Measurements from ENCODE around the gene SLC10A2.

SLC10A2 gene

DNA sequence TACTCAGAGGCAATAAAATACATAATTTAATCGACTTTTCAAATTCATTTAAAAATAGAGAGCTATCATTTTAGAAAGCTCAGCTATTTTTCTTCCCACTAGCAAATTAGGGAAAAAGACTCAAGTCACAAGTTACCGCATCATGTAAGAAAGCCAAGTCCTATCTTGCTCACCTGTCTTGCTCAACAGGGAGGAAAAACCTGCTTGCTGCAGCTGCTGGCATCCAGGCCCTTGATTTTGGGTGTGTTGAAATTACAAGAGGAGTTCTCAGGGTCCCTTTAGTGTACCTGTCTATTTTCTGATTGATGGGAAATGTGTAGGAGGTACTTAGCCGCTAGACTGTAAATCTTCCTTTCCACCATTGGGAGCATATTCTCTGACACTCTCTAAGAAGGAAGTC lies 22.2 kb downstream of the SLC10A2 start:
- DNase-seq, result no peak

DNA sequence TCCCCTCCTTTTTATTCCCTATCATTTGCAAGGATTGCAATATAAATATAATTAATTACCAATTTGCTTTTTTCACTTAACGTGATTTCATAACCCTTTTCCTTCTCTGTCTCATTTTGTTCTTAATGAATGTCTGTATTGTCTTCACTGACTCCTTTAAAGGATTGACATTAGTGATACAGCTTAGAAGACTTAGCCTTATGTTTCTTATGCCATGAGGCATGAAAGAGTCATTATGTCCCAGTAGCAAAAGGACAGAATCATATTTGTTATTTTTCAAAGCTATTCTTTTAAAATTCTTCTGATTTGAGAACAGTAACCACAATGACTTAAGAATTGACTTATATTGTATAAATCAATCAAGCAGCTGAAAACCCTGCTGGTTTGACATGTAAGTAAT lies 26.2 kb downstream of the SLC10A2 start:
- no peak for DNase-seq

DNA sequence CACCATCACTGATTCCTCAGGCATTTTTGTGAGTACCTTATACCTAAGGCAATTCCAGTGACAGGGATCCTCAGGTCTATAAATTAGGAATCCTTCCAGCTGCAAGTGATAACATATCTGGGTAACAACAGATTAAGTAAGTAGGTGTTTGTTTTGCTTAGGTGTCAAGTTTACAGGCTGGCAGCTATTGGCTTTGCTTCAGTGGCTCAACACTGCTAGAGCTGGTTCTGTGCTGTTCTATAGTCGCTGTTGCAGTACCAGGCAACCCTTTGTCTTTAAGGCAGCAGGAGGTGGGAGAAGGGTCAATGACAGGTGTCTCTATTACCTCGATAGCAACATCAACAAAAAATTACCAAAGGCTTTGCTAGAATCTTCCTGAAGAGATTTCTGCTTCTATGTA lies 27.0 kb downstream of the SLC10A2 start:
- DNase-seq, result no peak

- DNase-seq, result no peak
Measured at GRCh38 chr13:103036268-103036667, 29.9 kb downstream of the SLC10A2 start.

DNA sequence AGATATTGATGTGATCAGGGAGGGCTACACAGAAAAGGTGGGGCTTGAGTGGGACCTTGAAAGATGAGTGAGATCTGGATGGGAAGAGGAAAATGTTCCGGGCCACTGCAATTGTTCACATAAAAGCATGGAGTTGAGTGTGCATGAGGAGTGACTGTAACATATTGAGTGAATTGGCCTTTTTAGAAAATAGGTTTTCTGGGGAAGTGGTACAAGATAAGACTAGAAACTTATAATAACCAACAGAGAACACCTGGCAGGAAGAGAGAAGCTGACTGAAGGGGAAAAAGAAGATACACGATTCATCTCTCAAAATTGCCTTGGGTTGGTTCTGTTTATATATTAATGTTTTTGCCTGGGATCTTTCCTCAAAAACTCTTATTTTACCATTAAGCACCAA lies 32.2 kb downstream of the SLC10A2 start:
- no peak for DNase-seq

DNA sequence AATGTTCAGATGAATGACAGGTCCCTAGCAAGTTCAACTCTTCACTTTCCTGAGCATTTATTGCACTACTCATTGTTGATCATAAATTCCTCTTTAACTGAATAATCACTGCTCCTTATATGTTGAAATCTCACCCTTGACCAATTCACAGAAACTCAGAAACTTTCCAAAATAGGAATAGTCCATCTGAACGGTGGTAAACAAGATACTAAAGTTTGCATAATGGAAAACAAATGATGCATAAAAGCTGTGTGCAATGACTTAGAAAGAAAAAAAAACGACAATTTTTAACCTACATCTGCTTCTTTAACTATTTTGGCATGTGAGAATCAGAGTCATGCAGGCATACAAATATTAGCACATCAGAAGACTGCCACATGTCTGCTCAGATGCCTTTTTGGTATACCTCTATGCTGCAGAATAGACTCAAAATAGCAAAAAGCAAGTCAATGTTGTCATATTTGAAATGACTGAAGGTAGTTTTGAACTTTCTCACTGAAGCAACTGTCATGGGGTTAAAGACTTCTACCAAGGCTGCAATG lies 34.8 kb downstream of the SLC10A2 start:
- no peak for DNase-seq

- no peak for DNase-seq
Measured at GRCh38 chr13:103030776-103031175, 35.4 kb downstream of the SLC10A2 start.

DNA sequence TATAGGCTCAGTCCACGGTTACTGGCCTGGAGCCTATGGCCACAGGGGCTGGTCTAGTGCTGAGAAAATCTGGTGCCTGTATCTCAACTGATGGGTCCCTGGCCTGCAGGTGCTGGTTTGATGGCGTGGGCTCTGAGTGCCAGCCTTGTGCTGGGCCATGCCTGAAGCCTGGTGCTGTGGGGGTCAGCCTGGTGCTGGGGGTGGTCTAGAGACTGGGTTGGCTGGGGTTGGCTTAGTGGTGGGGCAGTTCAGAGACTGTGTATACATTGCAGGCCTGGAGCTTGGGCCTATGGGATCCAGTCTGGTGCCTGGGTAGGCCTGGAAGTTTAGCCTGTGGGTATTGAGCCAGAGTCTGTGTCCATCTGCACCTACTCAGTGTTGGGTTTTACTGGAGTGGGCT lies 36.4 kb downstream of the SLC10A2 start:
- DNase-seq, result no peak

DNA sequence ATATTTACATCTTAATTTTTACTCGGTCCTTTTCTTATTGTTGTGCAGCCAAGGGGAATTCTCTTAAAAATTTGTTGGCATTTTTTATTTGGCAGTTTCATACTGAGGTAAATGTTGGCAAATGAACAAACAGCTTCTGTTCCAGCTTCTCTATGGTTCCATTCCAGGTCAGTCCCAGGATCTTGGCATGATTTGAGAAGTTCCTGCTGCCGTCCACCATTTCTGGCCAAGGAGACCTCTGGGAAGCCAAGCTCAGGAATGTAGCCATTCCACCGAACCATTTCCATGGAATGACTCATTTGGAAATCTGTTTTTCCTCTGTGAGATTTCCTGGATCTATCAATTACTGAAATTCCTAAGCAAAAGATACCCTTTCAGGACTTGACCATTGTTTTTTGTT lies 43.9 kb downstream of the SLC10A2 start:
- DNase-seq, result no peak

GRCh38 chr13:103018556-103018955 lies 47.7 kb downstream of the SLC10A2 start:
- no peak for DNase-seq

- no peak for DNase-seq
Measured at GRCh38 chr13:103012646-103013045, 53.6 kb downstream of the SLC10A2 start.

DNA sequence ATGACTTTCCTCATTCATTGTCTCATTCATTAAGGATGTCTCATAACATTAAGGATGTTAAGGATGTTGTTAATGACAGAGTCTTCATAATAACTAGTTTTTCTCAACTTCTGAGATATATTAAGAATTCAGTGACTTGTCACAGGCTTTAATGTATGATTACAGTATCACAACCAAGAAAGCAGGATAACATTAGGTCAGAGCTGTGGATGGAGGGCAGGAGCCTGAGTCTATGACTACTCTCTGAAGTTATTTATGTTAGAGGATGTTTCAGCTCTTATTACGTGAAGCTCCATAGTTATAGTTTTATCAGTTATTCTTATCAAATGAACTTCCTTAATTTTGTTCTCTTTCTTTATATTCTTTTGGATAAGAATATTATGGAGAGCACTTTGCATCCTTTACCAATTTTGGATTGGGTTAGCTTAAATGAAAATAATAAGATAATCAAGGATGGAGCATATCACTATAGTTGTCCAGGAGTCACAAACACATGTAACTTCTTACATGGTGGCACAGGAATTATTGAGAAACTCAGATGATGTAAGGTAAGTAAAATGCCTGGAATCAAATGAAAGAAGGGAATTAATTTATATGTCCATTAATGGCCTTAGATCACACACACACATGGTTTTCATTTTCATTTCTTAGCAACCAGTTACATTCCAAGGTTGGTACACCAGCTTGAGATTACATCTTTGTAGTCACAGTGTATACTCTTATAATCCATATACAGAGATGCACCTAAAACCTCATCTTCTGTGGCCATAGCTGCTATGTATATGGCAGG lies 57.0 kb downstream of the SLC10A2 start:
- no peak for DNase-seq

GRCh38 chr13:103007427-103007762 lies 58.8 kb downstream of the SLC10A2 start:
- no peak for DNase-seq

DNA sequence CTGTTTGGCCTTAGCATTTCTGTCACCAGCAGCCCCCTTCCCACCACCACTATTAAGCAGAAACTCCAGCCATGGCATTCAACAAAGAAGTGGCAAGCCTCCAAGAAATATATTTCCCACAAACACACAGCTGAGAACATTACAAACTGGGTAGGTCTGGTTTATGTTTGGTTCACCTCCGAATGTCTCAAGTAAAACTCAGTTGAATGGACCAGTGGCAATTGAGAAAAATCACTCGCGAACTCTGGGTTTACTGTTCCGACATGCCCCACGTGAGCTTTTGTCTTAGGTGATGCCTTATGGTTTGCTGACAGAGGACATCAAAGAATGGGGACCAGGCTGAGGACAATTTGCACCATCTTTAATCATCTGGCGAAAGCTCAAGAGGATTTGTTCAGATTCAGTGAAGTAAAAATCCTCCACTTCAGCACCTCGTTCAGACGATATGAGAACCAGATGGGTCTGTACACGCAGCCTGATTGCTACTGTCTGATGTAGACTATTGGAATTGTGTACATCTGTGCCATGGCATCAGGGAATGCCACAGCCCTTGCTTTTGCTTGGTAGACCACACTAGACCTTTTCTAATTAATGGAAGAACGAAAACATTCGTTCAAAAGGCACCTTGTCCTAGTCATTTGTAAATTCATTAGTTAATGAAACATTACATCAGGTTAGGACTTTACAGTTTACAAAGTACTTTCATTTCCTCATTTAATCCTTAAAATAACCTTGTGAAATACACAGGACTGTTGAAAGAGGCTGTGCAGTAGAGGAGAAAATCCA lies 59.4 kb downstream of the SLC10A2 start:
- no peak for DNase-seq

GRCh38 chr13:103004661-103005345 lies 61.4 kb downstream of the SLC10A2 start:
- no peak for DNase-seq

DNA sequence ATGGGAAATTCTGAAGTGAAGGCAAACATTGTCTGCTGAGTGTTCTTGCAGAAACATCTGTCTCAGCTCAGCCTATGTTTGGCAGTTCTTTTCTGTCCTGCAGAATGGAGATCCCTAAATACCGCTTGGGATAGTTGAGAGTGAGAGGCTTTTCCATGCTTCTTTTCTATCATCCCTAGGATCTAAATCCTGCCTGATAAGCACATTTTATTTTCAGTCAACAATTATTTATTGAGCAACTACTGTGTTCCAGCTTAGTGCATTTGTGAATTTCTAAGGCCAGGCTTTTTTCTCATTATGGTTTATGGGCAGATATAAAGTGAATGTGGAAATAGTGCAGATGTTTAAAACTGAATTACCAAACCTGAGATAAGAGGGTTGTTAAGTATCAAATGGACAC lies 62.6 kb downstream of the SLC10A2 start:
- no peak for DNase-seq

DNA sequence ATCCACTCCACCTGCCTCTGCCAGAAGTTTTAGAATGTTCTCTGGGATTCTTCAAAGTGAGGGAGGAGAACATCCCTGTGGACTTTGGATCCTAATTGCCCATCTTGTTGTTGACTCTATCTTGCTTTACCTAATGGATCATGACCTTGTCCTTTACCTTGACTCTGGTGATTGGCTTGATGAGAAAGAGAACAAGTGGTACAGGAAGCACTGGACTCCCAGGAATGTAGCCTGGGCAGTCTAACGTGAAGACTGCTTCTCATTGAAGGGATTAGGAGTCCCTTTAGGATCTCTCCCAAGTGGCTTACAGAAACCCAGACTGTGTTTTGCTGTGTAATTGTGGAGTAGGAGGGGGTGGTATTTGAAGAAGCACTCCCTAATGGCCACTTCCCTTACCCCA lies 63.9 kb downstream of the SLC10A2 start:
- no peak for DNase-seq

GRCh38 chr13:103000157-103000556 lies 66.1 kb downstream of the SLC10A2 start:
- no peak for DNase-seq

- no peak for DNase-seq
Measured at GRCh38 chr13:102999499-102999898, 66.7 kb downstream of the SLC10A2 start.

Data from NCI-H1930 (cell line).